Thyroid gland (tissue), 4 donors: ENCODE results near the gene TBC1D23. TPM values are rescaled to one million over a fixed set of nuclear protein-coding genes. Genes with fewer than 3 reads are reported as not detected.
A peak's percentile ranks its signal among the peaks of the same experiment; 100 is the strongest.

Experiments used
- DNase-seq, 2 donors: peaks; one replicate each; pipeline ENCODE4 v3.0.0-alpha.2; 2019
- H3K27ac ChIP-seq, 3 donors: fragments of 200-600 bp; sonication (generic); 1 replicate in 2 of 3; 2 replicates in 1 of 3; pipeline ENCODE4 v1.5.1; 2016 to 2019; ENCODE audit warnings: mild to moderate bottlenecking in 1 of 3, moderate library complexity in 1 of 3
- H3K27me3 ChIP-seq: fragments of 200-600 bp; sonication (generic); one replicate; pipeline ENCODE4 v1.5.1; 2019
- H3K36me3 ChIP-seq, 2 donors: fragments of 200-600 bp; sonication (generic); one replicate each; pipeline ENCODE4 v1.5.1; 2016 to 2019
- H3K4me1 ChIP-seq, 2 donors: fragments of 200-600 bp; sonication (generic); one replicate each; pipeline ENCODE4 v1.5.1; 2017 to 2019
- H3K4me3 ChIP-seq, 3 donors: fragments of 200-600 bp; sonication (generic); replicated peaks in 1 of 3; 1 replicate in 2 of 3; 2 replicates in 1 of 3; pipeline ENCODE4 v1.5.1; 2016; ENCODE audit warnings: mild to moderate bottlenecking in 1 of 3
- H3K9me3 ChIP-seq: fragments of 200-600 bp; sonication (generic); one replicate; pipeline ENCODE4 v1.5.1; 2017
- CTCF ChIP-seq, 6 experiments: fragments of 200-600 bp in 3 of 6; fragments of 450-650 bp in 3 of 6; sonication (generic) in 3 of 6; IDR thresholded peaks; one replicate each; pipeline ENCODE4 v1.5.1; 2016 to 2019; ENCODE audit warnings: antibody characterized with exemption in 6 of 6, mild to moderate bottlenecking in 2 of 6, inconsistent platforms in 1 of 6, moderate library complexity in 1 of 6
- POLR2A ChIP-seq, 2 donors: fragments of 450-650 bp; IDR thresholded peaks; one replicate each; pipeline ENCODE4 v1.6.1; 2017; ENCODE audit warnings: antibody characterized with exemption in 2 of 2, mild to moderate bottlenecking in 2 of 2, moderate library complexity in 1 of 2
- WGBS, 2 donors: methylation state at CpG; one replicate each; pipeline ENCODE4 v1.1.5; 2017; 5-methylcytosine and 5-hydroxymethylcytosine counted together
- intact Hi-C: fragments of 100-400 bp; cut with DNase I; formaldehyde crosslinking; loops from one replicate; pipeline ENCODE4 v1.15.1; 2023
- total RNA-seq, 4 donors: library from RNA; depleted of rRNA; stranded (reverse); fragments of >200 nt; gene quantifications; one replicate each; pipeline ENCODE4 v1.2.3, GENCODE V29; 2016

Gene TBC1D23
- total RNA-seq, 4 donors from 2014 or later: 35.9 to 104 (median 63.7) TPM

DNA sequence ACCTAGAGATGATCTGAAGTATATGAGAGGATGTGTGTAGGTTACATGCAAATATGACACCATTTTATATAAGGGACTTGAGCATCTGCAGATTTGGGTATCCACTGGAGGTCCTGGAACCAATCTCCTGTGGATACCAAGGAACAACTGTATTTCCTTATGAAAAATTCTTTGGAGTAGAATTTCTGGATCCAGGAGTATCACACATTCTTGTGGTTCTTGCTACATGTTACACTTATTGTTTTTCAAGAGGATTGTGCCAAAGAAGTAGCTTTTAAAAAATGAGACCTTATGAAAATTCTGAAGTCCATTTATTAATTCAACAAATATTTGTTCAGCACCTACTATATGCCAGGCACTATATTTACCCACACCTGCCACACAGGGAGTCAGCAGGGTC is 15.7 kb upstream of the TBC1D23 start:
- Histone ChIP-seq H3K27me3 (no peaks in the 10 kb centered on the region), H3K27ac (no peak overlapping the region), H3K4me3 (no peak overlapping the region), H3K4me1 (no peaks in the 10 kb centered on the region), H3K9me3 (no peaks in the 10 kb centered on the region), H3K36me3 (no peaks in the 10 kb centered on the region)
- TF ChIP-seq CTCF (IDR thresholded peaks at IDR 0.05) (no peak), POLR2A (IDR thresholded peaks at IDR 0.05) (no peak)
- intact Hi-C loops: no loop called here
- no peak for DNase-seq

DNA sequence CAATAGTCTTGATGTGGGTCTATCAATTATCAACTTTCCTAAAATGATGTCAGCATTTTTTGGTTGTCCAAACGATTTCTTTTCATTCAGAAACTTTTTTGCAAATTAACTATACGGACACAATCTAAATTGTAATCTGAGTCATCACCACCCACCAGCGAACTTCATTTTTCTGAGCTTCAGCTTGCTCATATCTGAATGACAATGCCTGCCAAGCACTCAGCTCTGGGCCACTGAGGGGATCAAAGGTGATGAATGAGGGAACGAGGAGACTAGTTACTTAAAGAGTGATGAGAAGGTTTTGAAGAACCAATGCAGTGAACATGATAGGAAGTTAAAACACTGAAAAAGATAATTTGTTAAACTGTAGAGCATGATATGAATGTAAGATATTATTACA is 14.9 kb upstream of the TBC1D23 start:
- DNase-seq: no peak
- WGBS, 2 donors: 48 to 52% methylated on average over 4 of the region's 4 CpGs
- no peaks in the 10 kb centered on the region for H3K36me3 ChIP-seq
- H3K9me3 ChIP-seq: no peaks in the 10 kb centered on the region
- H3K27ac ChIP-seq: no peak overlapping the region
- H3K4me1 ChIP-seq: no peaks in the 10 kb centered on the region
- H3K27me3 ChIP-seq: no peaks in the 10 kb centered on the region
- intact Hi-C loops: no loop called here
- no peak for TF ChIP-seq POLR2A (IDR thresholded peaks at IDR 0.05)
- no peak for TF ChIP-seq CTCF (IDR thresholded peaks at IDR 0.05)
- no peak overlapping the region for H3K4me3 ChIP-seq

DNA sequence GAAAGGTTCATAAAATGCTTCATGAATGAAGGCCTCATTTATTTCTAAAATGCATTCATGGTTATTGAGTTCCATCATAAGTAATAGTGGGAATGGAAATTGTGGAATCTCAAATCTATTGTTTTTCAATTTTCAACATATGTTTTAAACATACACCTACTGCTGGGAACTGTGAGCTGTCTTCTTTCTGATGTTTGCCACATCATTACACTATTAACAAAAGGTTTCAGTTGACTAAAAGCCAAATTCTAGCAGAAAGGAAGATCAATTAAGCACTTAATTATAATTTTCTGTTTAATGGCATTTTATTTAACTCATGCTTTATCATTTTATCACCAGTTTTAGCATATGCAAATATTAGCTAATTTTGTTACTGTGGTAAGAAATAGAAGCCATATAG is 13.8 kb upstream of the TBC1D23 start:
- H3K27me3 ChIP-seq: no peaks in the 10 kb centered on the region
- TF ChIP-seq POLR2A (IDR thresholded peaks at IDR 0.05) (no peak), CTCF (IDR thresholded peaks at IDR 0.05) (no peak)
- H3K4me1 ChIP-seq: no peaks in the 10 kb centered on the region
- no peaks in the 10 kb centered on the region for H3K36me3 ChIP-seq
- H3K27ac ChIP-seq: no peak overlapping the region
- no peaks in the 10 kb centered on the region for H3K9me3 ChIP-seq
- H3K4me3 ChIP-seq: no peak overlapping the region
- no peak for DNase-seq
- intact Hi-C loops: no loop called here

DNA sequence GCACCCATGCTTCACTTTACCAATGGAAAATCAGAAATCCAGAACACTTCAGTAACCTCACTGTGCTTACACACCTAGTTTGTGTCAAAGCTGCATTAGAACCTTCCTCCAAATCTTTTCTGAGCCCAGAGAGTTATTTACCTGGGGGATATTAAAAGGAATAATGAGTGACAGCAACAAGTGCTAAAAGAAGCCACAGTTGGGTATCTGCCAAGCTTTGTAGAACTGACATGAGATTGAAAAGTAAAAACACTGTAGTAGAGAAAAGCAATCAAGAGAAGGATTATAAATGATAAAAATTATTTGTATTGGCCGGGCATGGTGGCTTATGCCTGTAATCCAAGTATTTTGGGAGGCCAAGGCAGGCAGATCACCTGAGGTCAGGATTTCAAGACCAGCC is 8.8 kb upstream of the TBC1D23 start:
- Histone ChIP-seq H3K4me3 (no peak overlapping the region), H3K36me3 (no peaks in the 10 kb centered on the region), H3K27ac (no peak overlapping the region), H3K27me3 (no peaks in the 10 kb centered on the region), H3K4me1 (peaks cover 0 to 3% of the 10 kb centered on the region in 2 donors), H3K9me3 (no peaks in the 10 kb centered on the region)
- intact Hi-C loops: loop anchor here (5.0 to 10.0 kb wide), 2 partner anchors 185 to 417 kb away; no protein-coding TSS in a partner anchor
- no peak for DNase-seq
- TF ChIP-seq POLR2A (IDR thresholded peaks at IDR 0.05) (no peak), CTCF (IDR thresholded peaks at IDR 0.05) (no peak)
- WGBS, 2 donors: 88 to 94% methylated on average over 1 of the region's 1 CpG

DNA sequence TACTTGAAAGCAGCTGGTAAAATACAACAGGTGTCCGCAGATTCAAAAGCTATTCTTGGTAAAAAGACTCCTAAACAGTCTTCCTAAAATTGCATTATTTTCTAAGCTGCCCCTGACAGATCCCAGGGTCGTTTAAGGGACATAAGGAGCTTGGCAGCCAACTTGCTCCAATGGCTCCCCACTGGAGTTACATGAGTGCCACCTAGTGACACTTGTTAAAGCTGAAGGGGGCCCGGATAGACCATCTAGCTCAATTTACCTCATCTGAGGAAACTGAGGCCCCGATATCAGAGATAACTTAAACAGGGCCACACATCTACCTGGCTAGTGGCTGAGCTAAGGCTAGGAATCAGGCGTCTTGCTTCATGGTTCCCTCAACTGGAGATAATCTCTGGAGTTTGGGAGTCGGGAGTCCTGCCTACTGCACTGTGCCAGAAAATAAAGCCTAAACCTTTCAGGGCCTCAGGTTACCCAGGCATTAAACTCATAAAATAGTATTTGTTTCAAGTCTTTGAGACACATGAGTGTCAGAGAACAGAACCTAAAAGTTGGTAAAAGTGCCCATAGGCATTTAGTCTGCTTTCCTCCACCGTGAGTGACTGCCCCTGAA is 6.5 kb upstream of the TBC1D23 start:
- DNase-seq: peak; percentile 52 to 61
- Histone ChIP-seq H3K27me3 (no peaks in the 10 kb centered on the region), H3K4me3 (no peak overlapping the region), H3K4me1 (peaks cover 0 to 8% of the 10 kb centered on the region in 2 donors), H3K27ac (no peak overlapping the region), H3K9me3 (no peaks in the 10 kb centered on the region), H3K36me3 (no peaks in the 10 kb centered on the region)
- TF ChIP-seq POLR2A (IDR thresholded peaks at IDR 0.05) (no peak), CTCF (IDR thresholded peaks at IDR 0.05) (peak; percentile 32 to 88 (median 78))
- intact Hi-C loops: loop anchor here (5.0 to 10.0 kb wide), 2 partner anchors 187 to 419 kb away; no protein-coding TSS in a partner anchor
- WGBS, 2 donors: 30 to 31% methylated on average over 7 of the region's 7 CpGs
